Measurements from ENCODE around the gene ZNF329.
"Not testable (repeated sequence)": the region's sequence is repeated elsewhere in the genome, so short reads cannot be mapped to it uniquely, and the experiment has no call there.

ZNF329 gene

GRCh38 chr19:58153386-58153785 lies 2.8 kb upstream of the ZNF329 start:
- Histone ChIP-seq H3K27me3 (ENCODE audit: low read length) (no peaks in the 10 kb centered on the region), H4K20me1 (ENCODE audit: low read depth, low read length) (no peaks in the 10 kb centered on the region), H3K9ac (ENCODE audit: low read length) (no peak overlapping the region), H3K4me2 (ENCODE audit: low read depth, low read length, poor library complexity, severe bottlenecking) (no peak overlapping the region), H3K9me2 (replicated peaks; ENCODE audit: insufficient read depth, low read length) (no peaks in the 10 kb centered on the region), H3K27ac (ENCODE audit: low read depth, low read length) (no peak overlapping the region), H3K36me3 (ENCODE audit: low read length) (no peaks in the 10 kb centered on the region), H3K4me3 (ENCODE audit: insufficient read depth, low read length, poor library complexity, severe bottlenecking) (no peak overlapping the region), H3K79me2 (ENCODE audit: insufficient read depth, low read length) (no peaks in the 10 kb centered on the region), H2AFZ (ENCODE audit: low read depth, low read length, severe bottlenecking) (no peak overlapping the region), H3F3A (ENCODE audit: insufficient read depth) (no peaks in the 10 kb centered on the region), H3K9me3 (ENCODE audit: insufficient read depth, low read length) (peaks cover 16% of the 10 kb centered on the region; the same call in 1 of the 2 replicates)
- TF ChIP-seq EZH2phosphoT487 (conservative IDR thresholded peaks at IDR 0.05; ENCODE audit: low read length) (no peak), CTCF (IDR thresholded peaks at IDR 0.05; ENCODE audit: insufficient read depth, low read length, poor library complexity, severe bottlenecking) (no peak)

DNA sequence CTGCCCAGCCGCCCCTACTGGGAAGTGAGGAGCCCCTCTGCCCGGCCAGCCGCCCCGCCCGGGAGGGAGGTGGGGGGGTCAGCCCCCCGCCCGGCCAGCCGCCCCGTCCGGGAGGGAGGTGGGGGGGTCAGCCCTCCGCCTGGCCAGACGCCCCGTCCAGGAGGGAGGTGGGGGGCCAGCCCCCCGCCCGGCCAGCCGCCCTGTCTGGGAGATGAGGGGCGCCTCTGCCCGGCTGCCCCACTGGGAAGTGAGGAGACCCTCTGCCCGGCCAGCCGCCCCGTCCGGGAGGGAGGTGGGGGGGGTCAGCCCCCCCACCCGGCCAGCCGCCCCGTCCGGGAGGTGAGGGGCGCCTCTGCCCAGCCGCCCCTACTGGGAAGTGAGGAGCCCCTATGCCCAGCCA lies 3.1 kb downstream of the ZNF329 start:
- not testable (repeated sequence) for H3K9ac ChIP-seq (ENCODE audit: low read length); H3K4me3 ChIP-seq (ENCODE audit: insufficient read depth, low read length, poor library complexity, severe bottlenecking); H3K36me3 ChIP-seq (ENCODE audit: low read length); H3K79me2 ChIP-seq (ENCODE audit: insufficient read depth, low read length); H3K9me2 ChIP-seq (replicated peaks; ENCODE audit: insufficient read depth, low read length); H3K27ac ChIP-seq (ENCODE audit: low read depth, low read length); H3F3A ChIP-seq (ENCODE audit: insufficient read depth); H2AFZ ChIP-seq (ENCODE audit: low read depth, low read length, severe bottlenecking); H3K4me2 ChIP-seq (ENCODE audit: low read depth, low read length, poor library complexity, severe bottlenecking); H4K20me1 ChIP-seq (ENCODE audit: low read depth, low read length); H3K27me3 ChIP-seq (ENCODE audit: low read length)
- H3K9me3 ChIP-seq (ENCODE audit: insufficient read depth, low read length) = peaks cover 22% of the 10 kb centered on the region; the same call in 1 of the 2 replicates

GRCh38 chr19:58145849-58146248 lies 4.7 kb downstream of the ZNF329 start:
- H2AFZ ChIP-seq (ENCODE audit: low read depth, low read length, severe bottlenecking) = no peak overlapping the region
- H3K36me3 ChIP-seq (ENCODE audit: low read length) = no peaks in the 10 kb centered on the region
- H3K27me3 ChIP-seq (ENCODE audit: low read length) = no peaks in the 10 kb centered on the region
- peaks cover 15% of the 10 kb centered on the region; the same call in 1 of the 2 replicates for H3K9me3 ChIP-seq (ENCODE audit: insufficient read depth, low read length)
- no peaks in the 10 kb centered on the region for H3K79me2 ChIP-seq (ENCODE audit: insufficient read depth, low read length)
- no peaks in the 10 kb centered on the region for H4K20me1 ChIP-seq (ENCODE audit: low read depth, low read length)
- H3K9ac ChIP-seq (ENCODE audit: low read length) = no peak overlapping the region
- TF ChIP-seq CTCF (IDR thresholded peaks at IDR 0.05; ENCODE audit: insufficient read depth, low read length, poor library complexity, severe bottlenecking) = no peak
- no peak overlapping the region for H3K4me3 ChIP-seq (ENCODE audit: insufficient read depth, low read length, poor library complexity, severe bottlenecking)
- H3F3A ChIP-seq (ENCODE audit: insufficient read depth) = no peaks in the 10 kb centered on the region
- H3K27ac ChIP-seq (ENCODE audit: low read depth, low read length) = no peak overlapping the region
- no peaks in the 10 kb centered on the region for H3K9me2 ChIP-seq (replicated peaks; ENCODE audit: insufficient read depth, low read length)
- no peak overlapping the region for H3K4me2 ChIP-seq (ENCODE audit: low read depth, low read length, poor library complexity, severe bottlenecking)

DNA sequence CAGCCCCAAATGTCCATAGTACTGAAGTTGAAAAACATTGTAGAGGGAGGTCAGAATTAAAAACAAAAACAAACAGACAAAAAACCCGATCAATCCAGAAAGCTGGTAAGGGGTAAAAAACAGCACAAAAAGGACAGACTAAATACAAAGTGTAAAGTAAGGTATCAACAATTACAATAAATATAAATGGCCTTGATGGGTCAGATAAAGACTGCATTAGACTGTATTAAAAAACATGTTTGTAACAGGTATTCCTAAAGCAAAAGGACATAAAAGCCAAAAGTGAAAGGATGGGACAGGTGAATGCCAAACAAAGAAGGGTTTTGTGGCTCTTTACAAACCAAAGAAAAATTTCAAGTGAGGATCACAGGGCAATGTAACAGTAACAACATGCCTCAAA lies 16.3 kb downstream of the ZNF329 start:
- no peaks in the 10 kb centered on the region for H3K27me3 ChIP-seq (ENCODE audit: low read length)
- H2AFZ ChIP-seq (ENCODE audit: low read depth, low read length, severe bottlenecking) = no peak overlapping the region
- H3K79me2 ChIP-seq (ENCODE audit: insufficient read depth, low read length) = no peaks in the 10 kb centered on the region
- no peak overlapping the region for H3K4me2 ChIP-seq (ENCODE audit: low read depth, low read length, poor library complexity, severe bottlenecking)
- H3K4me3 ChIP-seq (ENCODE audit: insufficient read depth, low read length, poor library complexity, severe bottlenecking) = no peak overlapping the region
- H4K20me1 ChIP-seq (ENCODE audit: low read depth, low read length) = no peaks in the 10 kb centered on the region
- H3K27ac ChIP-seq (ENCODE audit: low read depth, low read length) = no peak overlapping the region
- no peaks in the 10 kb centered on the region for H3K36me3 ChIP-seq (ENCODE audit: low read length)
- H3K9me2 ChIP-seq (replicated peaks; ENCODE audit: insufficient read depth, low read length) = no peaks in the 10 kb centered on the region
- H3K9ac ChIP-seq (ENCODE audit: low read length) = no peak overlapping the region
- no peaks in the 10 kb centered on the region for H3F3A ChIP-seq (ENCODE audit: insufficient read depth)
- H3K9me3 ChIP-seq (ENCODE audit: insufficient read depth, low read length) = peaks cover 21% of the 10 kb centered on the region; the same call in 1 of the 2 replicates
- no peak for TF ChIP-seq EZH2phosphoT487 (conservative IDR thresholded peaks at IDR 0.05; ENCODE audit: low read length)
- no peak for TF ChIP-seq CTCF (IDR thresholded peaks at IDR 0.05; ENCODE audit: insufficient read depth, low read length, poor library complexity, severe bottlenecking)

All from SU-DHL-6 (cell line).